GM21528 (cell line): ENCODE results near the gene NEDD4L.
"Not testable (repeated sequence)": the region's sequence is repeated elsewhere in the genome, so short reads cannot be mapped to it uniquely, and the experiment has no call there.

ENCODE experiments used
- ATAC-seq: cut with Tn5 transposase; IDR thresholded peaks from one replicate; pipeline ENCODE4 v1.9.1; 2021; ENCODE audit warnings: mild to moderate bottlenecking, moderate library complexity; ENCODE audit not compliant: unreplicated experiment, low FRiP score

Gene NEDD4L

GRCh38 chr18:58251416-58251815 lies 207.4 kb downstream of the NEDD4L start:
- ATAC-seq = no peak

GRCh38 chr18:58252166-58252565 lies 208.1 kb downstream of the NEDD4L start:
- no peak for ATAC-seq

GRCh38 chr18:58253318-58253717 lies 209.3 kb downstream of the NEDD4L start:
- no peak for ATAC-seq

- no peak for ATAC-seq
Measured at GRCh38 chr18:58253871-58254270, 209.8 kb downstream of the NEDD4L start.

GRCh38 chr18:58254873-58255511 lies 211.0 kb downstream of the NEDD4L start:
- no peak for ATAC-seq

- no peak for ATAC-seq
Measured at GRCh38 chr18:58255701-58256311, 211.8 kb downstream of the NEDD4L start.

- ATAC-seq = no peak
Measured at GRCh38 chr18:58256316-58257080, 212.5 kb downstream of the NEDD4L start.

GRCh38 chr18:58257461-58257860 lies 213.4 kb downstream of the NEDD4L start:
- ATAC-seq = no peak

GRCh38 chr18:58258692-58259342 lies 214.8 kb downstream of the NEDD4L start:
- ATAC-seq = no peak

GRCh38 chr18:58263055-58263957 lies 219.3 kb downstream of the NEDD4L start:
- no peak for ATAC-seq

- no peak for ATAC-seq
Measured at GRCh38 chr18:58264075-58264474, 220.0 kb downstream of the NEDD4L start.

- ATAC-seq = no peak
Measured at GRCh38 chr18:58264840-58265239, 220.8 kb downstream of the NEDD4L start.

GRCh38 chr18:58265489-58265888 lies 221.5 kb downstream of the NEDD4L start:
- not testable (repeated sequence) for ATAC-seq

- ATAC-seq = no peak
Measured at GRCh38 chr18:58266291-58266690, 222.3 kb downstream of the NEDD4L start.

GRCh38 chr18:58267493-58267892 lies 223.5 kb downstream of the NEDD4L start:
- no peak for ATAC-seq

- ATAC-seq = no peak
Measured at GRCh38 chr18:58268849-58269248, 224.8 kb downstream of the NEDD4L start.

GRCh38 chr18:58269931-58270330 lies 225.9 kb downstream of the NEDD4L start:
- no peak for ATAC-seq

- no peak for ATAC-seq
Measured at GRCh38 chr18:58270396-58270795, 226.4 kb downstream of the NEDD4L start.

- ATAC-seq = no peak
Measured at GRCh38 chr18:58271770-58272169, 227.7 kb downstream of the NEDD4L start.

GRCh38 chr18:58272209-58272608 lies 228.2 kb downstream of the NEDD4L start:
- no peak for ATAC-seq
